Skeletal muscle tissue (tissue), 4 donors: ENCODE results near the gene GMNN. TPM values are rescaled to one million over a fixed set of nuclear protein-coding genes. Genes with fewer than 3 reads are reported as not detected.

ENCODE experiments used
- H3K27ac ChIP-seq: one replicate; pipeline ENCODE4 v1.7.0; 2013; ENCODE audit warnings: mild to moderate bottlenecking, low read depth, low read length, inconsistent platforms
- H3K27me3 ChIP-seq, 3 donors: one replicate each; pipeline ENCODE4 v1.7.0; 2013; ENCODE audit warnings: low read length in 3 of 3; ENCODE audit not compliant: control insufficient read depth in 3 of 3, insufficient read depth in 3 of 3
- H3K36me3 ChIP-seq, 3 donors: one replicate each; pipeline ENCODE4 v1.7.0; 2013; ENCODE audit warnings: low read length in 3 of 3; ENCODE audit not compliant: control insufficient read depth in 3 of 3, insufficient read depth in 3 of 3
- H3K4me1 ChIP-seq, 3 donors: one replicate each; pipeline ENCODE4 v1.7.0; 2013; ENCODE audit warnings: low read length in 3 of 3, mild to moderate bottlenecking in 3 of 3; ENCODE audit not compliant: control insufficient read depth in 3 of 3, insufficient read depth in 3 of 3
- H3K4me3 ChIP-seq, 3 donors: one replicate each; pipeline ENCODE4 v1.7.0; 2013; ENCODE audit warnings: low read length in 3 of 3
- H3K9ac ChIP-seq, 3 donors: one replicate each; pipeline ENCODE4 v1.7.0; 2013; ENCODE audit warnings: low read length in 3 of 3, mild to moderate bottlenecking in 3 of 3, moderate library complexity in 2 of 3, low read depth in 1 of 3
- H3K9me3 ChIP-seq, 3 donors: one replicate each; pipeline ENCODE4 v1.7.0; 2013; ENCODE audit warnings: low read length in 3 of 3; ENCODE audit not compliant: control insufficient read depth in 3 of 3
- total RNA-seq: library from RNA; depleted of rRNA; stranded (reverse); fragments of >200 nt; gene quantifications from one replicate; pipeline ENCODE4 v1.2.3, GENCODE V29; 2014
- donor health status: Osteomylitis.

The GMNN gene
- total RNA-seq, 1 donor from 2014 or later, result 5.2 TPM

- H3K9me3 ChIP-seq, result no peaks in the 10 kb centered on the region
- H3K4me1 ChIP-seq, result no peaks in the 10 kb centered on the region
- no peak within 1 kb of the TSS for H3K9ac ChIP-seq
- no peaks in the 10 kb centered on the region for H3K27me3 ChIP-seq
- H3K27ac ChIP-seq, result no peak within 1 kb of the TSS
- no peaks in the 10 kb centered on the region for H3K36me3 ChIP-seq
- no peak within 1 kb of the TSS for H3K4me3 ChIP-seq
Observed at GRCh38 chr6:24798740-24799540, 24.2 kb downstream of the GMNN start, which contains the start of gene ARMH2. TSS of gene ARMH2 (minus strand) at chr6:24798917. CDS start at chr6:24798857, 60 bp downstream.

- no peaks in the 10 kb centered on the region for H3K9me3 ChIP-seq
- H3K4me3 ChIP-seq, result no peak overlapping the region
- no peak overlapping the region for H3K9ac ChIP-seq
- H3K27ac ChIP-seq, result no peak overlapping the region
- H3K36me3 ChIP-seq, result no peaks in the 10 kb centered on the region
- H3K27me3 ChIP-seq, result no peaks in the 10 kb centered on the region
- H3K4me1 ChIP-seq, result no peaks in the 10 kb centered on the region
Observed at GRCh38 chr6:24799541-24799915, 24.8 kb downstream of the GMNN start.

- Histone ChIP-seq H3K9ac (no peak overlapping the region), H3K4me3 (no peak overlapping the region), H3K27ac (no peak overlapping the region), H3K4me1 (no peaks in the 10 kb centered on the region), H3K36me3 (peaks cover 0 to 12% (median 4%) of the 10 kb centered on the region in 3 donors), H3K27me3 (no peaks in the 10 kb centered on the region), H3K9me3 (no peaks in the 10 kb centered on the region)
Observed at GRCh38 chr6:24802271-24803059, 27.7 kb downstream of the GMNN start.

- Histone ChIP-seq H3K27ac (no peak overlapping the region), H3K4me1 (no peaks in the 10 kb centered on the region), H3K9me3 (no peaks in the 10 kb centered on the region), H3K9ac (no peak overlapping the region), H3K27me3 (no peaks in the 10 kb centered on the region), H3K36me3 (peaks cover 10 to 30% (median 16%) of the 10 kb centered on the region in 3 donors), H3K4me3 (no peak overlapping the region)
Observed at GRCh38 chr6:24807584-24807983, 32.8 kb downstream of the GMNN start.

GRCh38 chr6:24809728-24810127, 35.0 kb downstream of the GMNN start:
- Histone ChIP-seq H3K9ac (no peak overlapping the region), H3K9me3 (no peaks in the 10 kb centered on the region), H3K4me1 (no peaks in the 10 kb centered on the region), H3K27ac (no peak overlapping the region), H3K36me3 (peaks cover 10 to 30% (median 16%) of the 10 kb centered on the region in 3 donors), H3K4me3 (no peak overlapping the region), H3K27me3 (no peaks in the 10 kb centered on the region)

GRCh38 chr6:24818346-24818745, 43.6 kb downstream of the GMNN start:
- H3K4me3 ChIP-seq, result no peak overlapping the region
- H3K36me3 ChIP-seq, result peaks cover 0 to 11% (median 9%) of the 10 kb centered on the region in 3 donors
- H3K9me3 ChIP-seq, result no peaks in the 10 kb centered on the region
- H3K27ac ChIP-seq, result no peak overlapping the region
- no peaks in the 10 kb centered on the region for H3K27me3 ChIP-seq
- H3K9ac ChIP-seq, result no peak overlapping the region
- no peaks in the 10 kb centered on the region for H3K4me1 ChIP-seq

GRCh38 chr6:24821860-24822444, 47.2 kb downstream of the GMNN start:
- Histone ChIP-seq H3K9ac (no peak overlapping the region), H3K27ac (no peak overlapping the region), H3K9me3 (no peaks in the 10 kb centered on the region), H3K4me1 (no peaks in the 10 kb centered on the region), H3K36me3 (peaks cover 11 to 28% (median 18%) of the 10 kb centered on the region in 3 donors), H3K27me3 (no peaks in the 10 kb centered on the region), H3K4me3 (no peak overlapping the region)

GRCh38 chr6:24822696-24823095, 48.0 kb downstream of the GMNN start:
- Histone ChIP-seq H3K4me1 (no peaks in the 10 kb centered on the region), H3K27ac (no peak overlapping the region), H3K36me3 (peaks cover 17 to 35% (median 23%) of the 10 kb centered on the region in 3 donors)

GRCh38 chr6:24823185-24823584, 48.4 kb downstream of the GMNN start:
- Histone ChIP-seq H3K27ac (no peak overlapping the region), H3K36me3 (peaks cover 20 to 37% (median 26%) of the 10 kb centered on the region in 3 donors), H3K4me3 (no peak overlapping the region), H3K9me3 (no peaks in the 10 kb centered on the region), H3K27me3 (no peaks in the 10 kb centered on the region), H3K9ac (no peak overlapping the region), H3K4me1 (no peaks in the 10 kb centered on the region)

More at GRCh38 chr6:24822696-24823095, 48.0 kb downstream of the GMNN start:
- Histone ChIP-seq H3K4me3 (no peak overlapping the region), H3K9me3 (no peaks in the 10 kb centered on the region), H3K9ac (no peak overlapping the region), H3K27me3 (no peaks in the 10 kb centered on the region)
